ENCODE results near the gene DCC.

GRCh38 chr18:53080687-53081086 is 740.7 kb downstream of the DCC start:
- TF ChIP-seq CTCF (conservative IDR thresholded peaks at IDR 0.05) (no peak), EZH2 (IDR thresholded peaks at IDR 0.05; ENCODE audit: low read depth) (no peak)

Measured in PC-9 (cell line).